LoVo (cell line): ENCODE results near the gene GRK2.
"Not testable (repeated sequence)": the region's sequence is repeated elsewhere in the genome, so short reads cannot be mapped to it uniquely, and the experiment has no call there.

Experiments
- DNase-seq: peaks from one replicate; pipeline ENCODE4 v3.0.0-alpha.2; 2016; ENCODE audit warnings: low spot score

Gene GRK2

GRCh38 chr11:67312187-67313021 is 46.1 kb downstream of the GRK2 start:
- DNase-seq = peak; percentile 75

- no peak for DNase-seq
Observed at GRCh38 chr11:67313125-67313890, 47.0 kb downstream of the GRK2 start.

- DNase-seq = no peak
Observed at GRCh38 chr11:67314218-67314617, 47.9 kb downstream of the GRK2 start.

- no peak for DNase-seq
Observed at GRCh38 chr11:67315325-67315909, 49.1 kb downstream of the GRK2 start.

- DNase-seq = no peak
Observed at GRCh38 chr11:67316882-67317204, 50.6 kb downstream of the GRK2 start.

- peak; percentile 98 for DNase-seq
Observed at GRCh38 chr11:67317205-67317887, 51.1 kb downstream of the GRK2 start.

GRCh38 chr11:67317888-67318555 is 51.7 kb downstream of the GRK2 start:
- no peak for DNase-seq

GRCh38 chr11:67318876-67319275 is 52.6 kb downstream of the GRK2 start:
- not testable (repeated sequence) for DNase-seq

GRCh38 chr11:67320011-67320410 is 53.7 kb downstream of the GRK2 start:
- no peak for DNase-seq

GRCh38 chr11:67320691-67321090 is 54.4 kb downstream of the GRK2 start:
- no peak for DNase-seq

GRCh38 chr11:67321313-67321871 is 55.1 kb downstream of the GRK2 start:
- no peak for DNase-seq

- DNase-seq = no peak
Observed at GRCh38 chr11:67322049-67322448, 55.8 kb downstream of the GRK2 start.

GRCh38 chr11:67323526-67323925 is 57.3 kb downstream of the GRK2 start:
- no peak for DNase-seq

- no peak for DNase-seq
Observed at GRCh38 chr11:67332081-67332691, 65.9 kb downstream of the GRK2 start.
